HG03066 (cell line): ENCODE results near the gene ADAM8.

Experiments used
- ATAC-seq: cut with Tn5 transposase; IDR thresholded peaks from one replicate; pipeline ENCODE4 v1.9.1; 2021; ENCODE audit warnings: low read depth; ENCODE audit not compliant: unreplicated experiment

ADAM8 gene

DNA sequence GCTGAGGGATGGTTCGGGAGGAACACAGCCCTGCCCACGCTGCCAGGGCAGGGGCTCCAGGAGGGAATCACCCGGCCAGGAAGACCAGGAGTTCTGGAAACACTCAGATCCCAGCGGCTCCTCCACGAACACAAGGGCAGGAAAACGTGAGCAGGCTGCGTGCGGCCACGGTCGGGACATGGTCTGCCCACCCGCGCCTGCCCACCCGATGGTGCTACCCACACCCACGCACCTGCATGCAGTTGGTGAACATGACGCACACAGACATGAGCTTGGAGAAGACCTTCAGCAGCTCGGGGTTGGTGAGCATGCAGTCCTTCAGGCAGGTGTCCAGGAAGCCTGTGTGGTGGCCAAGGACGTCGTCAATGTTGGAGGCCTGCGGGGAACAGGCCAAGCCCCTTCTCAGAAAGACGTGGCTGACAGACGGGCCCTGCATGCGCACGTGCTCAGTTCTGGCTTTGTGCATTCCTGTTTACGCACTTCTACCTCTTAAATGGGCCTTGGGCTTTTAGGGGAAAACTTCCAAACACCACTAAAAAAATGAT is 6.2 kb upstream of the ADAM8 start:
- no peak for ATAC-seq

DNA sequence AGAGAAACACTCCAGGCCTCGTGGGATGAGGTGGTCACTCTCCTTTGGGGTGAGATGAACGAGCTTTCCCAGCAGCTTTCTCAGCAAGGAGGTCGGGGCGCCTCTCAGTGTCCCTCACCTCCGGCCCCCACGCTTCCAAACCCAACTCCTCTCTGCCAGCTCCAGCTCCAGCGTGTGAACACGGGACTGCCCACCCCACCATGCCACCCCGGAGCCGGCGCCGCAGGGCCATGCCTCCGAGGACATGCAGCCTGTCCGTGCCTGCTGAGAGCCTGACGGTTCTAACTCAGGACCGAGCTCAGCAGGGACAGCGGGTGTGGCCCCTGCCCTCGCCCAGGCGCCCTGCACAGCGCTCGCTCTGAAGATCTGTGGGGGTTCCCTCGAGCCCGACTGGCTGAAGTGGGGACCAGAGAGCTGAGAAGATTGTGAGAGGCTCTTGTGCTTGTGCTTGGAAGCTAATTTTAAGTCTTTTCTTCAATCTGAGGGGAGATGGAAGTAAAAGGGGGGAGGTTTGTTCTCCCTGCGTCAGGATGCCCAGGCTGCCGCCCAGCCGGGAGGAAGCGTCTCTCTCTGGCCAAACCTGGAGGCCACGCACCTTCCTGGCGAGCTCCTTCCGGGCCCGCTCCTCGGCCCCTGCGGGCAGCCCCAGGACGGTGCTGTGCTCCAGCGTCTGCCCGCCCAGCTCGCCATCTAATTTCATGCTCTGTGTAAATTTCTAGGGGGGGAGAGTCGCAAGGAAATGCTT is 5.1 kb upstream of the ADAM8 start:
- no peak for ATAC-seq

DNA sequence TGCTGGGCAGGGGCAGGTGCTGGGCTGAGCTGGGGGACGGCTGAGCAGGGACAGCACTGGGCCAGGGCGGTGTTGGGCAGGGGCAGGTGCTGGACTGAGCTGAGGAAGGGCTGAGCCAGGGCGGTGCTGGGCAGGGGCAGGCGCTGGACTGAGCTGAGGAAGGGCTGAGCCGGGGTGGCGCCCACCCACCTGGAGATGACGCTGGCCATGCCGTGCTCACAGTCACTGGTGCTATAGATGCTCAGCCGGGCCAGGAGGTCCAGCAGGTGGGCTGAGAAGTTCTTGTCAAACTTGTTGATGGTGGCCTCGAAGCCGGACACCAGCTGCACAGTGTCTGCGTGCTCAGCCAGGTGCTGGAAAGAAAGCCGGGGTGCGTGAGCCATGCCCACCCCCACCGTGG is 4.4 kb upstream of the ADAM8 start:
- no peak for ATAC-seq

DNA sequence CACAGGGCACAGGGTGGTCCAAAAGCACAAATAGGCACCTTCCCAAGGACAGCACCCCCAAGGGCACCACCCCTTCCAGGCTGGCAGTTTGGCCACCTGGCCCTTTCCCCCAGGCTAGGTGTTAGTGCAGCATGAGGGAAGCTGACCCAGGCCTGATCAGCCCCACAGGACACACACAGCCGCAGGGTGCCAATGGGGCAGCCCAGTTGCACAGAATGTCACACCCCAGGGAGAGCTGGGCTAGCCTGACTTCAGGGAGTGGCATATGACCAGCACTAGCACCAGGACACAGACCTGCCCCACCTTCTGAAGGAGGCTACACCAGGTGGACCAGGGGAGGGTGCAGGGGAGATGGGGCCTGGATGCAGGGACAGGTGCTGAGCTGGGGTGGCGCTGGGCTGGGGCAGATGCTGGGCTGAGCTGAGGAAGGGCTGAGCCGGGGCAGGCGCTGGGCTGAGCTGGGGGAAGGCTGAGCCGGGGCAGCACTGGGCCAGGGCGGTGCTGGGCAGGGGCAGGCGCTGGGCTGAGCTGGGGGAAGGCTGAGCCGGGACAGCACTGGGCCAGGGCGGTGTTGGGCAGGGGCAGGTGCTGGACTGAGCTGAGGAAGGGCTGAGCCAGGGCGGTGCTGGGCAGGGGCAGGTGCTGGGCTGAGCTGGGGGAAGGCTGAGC is 3.9 kb upstream of the ADAM8 start:
- no peak for ATAC-seq

DNA sequence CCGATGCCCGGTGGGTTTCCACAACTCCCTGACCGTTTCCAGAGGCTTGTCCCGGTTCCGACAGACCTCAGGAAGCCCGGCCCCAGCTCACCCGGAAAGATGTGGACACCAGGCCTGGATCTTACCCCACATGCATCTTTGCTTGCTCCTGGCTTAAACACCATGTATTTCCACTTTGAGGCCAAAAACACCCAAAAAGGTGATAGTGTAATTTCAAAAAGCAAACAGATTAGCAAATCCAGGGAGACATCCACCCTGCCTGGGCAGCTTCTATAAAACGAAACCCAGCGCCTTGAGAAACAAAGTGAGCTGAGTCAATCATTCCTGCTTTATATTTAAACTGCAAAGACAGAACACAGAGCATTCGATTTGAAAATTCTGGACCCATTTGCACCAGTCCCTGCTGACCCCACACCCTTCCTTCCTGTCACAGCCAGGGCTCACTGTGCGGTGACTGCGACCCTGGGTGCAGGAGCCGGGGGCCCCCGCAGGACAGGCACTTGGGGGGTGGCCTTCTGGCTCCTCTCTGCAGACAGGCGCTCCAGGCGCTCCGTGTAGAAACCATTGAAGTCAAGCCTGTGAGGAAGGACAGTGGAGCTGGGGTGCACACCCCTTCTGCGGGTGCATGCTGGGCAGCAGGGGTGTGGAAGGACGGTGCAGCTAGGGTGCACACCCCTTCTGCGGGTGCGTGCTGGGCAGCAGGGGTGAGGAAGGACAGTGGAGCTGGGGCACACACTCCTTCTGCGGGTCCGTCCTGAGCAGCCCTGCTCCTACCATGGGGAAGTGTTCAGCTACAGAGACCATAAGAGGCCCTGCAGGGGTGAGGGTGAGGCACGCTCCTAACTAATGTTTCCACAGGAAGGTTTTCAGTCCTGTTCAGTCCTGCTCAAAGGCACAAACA is 2.9 kb upstream of the ADAM8 start:
- ATAC-seq = no peak

DNA sequence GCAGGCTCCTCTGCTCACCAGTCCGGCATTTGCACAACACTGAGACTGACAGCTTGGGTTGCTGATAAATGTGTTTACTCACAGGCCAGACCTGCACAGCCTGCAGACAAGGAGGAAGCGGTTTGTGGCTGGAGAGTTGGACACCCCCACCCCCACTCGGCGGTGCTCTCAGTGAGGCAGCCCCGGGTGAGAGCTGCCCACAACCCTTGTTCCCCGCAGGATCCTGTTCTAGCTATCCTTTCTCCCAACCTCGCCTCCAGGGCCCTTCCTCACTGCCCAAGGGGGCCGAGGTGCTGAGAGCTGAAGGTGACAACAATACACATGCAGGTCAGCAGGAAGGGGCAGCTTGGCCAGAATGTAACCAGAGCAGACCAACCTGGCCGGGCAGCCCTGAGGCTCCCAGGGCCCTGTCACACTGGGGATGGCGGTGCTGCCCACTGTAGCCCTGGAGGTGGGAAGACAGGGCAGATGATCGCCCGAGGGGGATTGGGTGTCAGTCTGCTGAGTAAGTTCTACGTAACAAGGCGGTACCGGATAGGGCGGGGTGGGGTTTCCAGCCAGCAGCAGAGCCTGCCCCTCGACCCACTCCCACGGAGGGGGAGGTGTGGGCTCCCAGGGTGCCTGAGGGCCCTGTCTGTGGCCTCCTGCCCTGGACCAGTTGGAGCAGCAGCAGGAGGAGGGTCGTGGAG is 2.1 kb upstream of the ADAM8 start:
- peak; percentile 40 for ATAC-seq

DNA sequence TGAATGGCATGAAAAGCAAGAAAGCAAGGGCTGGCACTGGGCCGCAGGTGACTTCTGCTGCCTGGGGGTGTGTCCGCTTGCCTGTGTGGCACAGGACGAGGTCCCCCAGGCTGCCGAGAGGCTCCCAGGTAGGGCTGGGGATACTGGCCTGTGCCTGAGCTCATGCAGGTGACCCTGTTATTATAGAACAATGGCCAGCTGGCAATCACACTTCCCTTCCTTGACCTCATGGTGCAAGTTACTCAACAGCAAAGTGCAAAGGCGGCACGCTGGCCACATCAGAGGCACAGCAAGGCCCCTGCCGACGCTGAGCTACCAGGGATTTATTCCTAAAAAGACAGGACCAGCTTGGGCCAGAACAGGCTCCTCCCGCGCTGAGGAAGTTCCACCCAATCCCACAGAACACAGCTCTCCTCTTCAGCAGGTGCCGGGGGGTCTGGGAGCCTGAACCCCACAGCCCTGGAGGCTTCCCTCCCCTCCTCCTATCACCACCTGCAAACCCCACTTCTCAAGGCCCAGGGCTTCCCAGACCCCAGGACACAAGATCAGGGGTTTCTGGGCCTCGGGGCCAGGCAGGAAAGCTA is 1.4 kb upstream of the ADAM8 start:
- ATAC-seq = no peak

DNA sequence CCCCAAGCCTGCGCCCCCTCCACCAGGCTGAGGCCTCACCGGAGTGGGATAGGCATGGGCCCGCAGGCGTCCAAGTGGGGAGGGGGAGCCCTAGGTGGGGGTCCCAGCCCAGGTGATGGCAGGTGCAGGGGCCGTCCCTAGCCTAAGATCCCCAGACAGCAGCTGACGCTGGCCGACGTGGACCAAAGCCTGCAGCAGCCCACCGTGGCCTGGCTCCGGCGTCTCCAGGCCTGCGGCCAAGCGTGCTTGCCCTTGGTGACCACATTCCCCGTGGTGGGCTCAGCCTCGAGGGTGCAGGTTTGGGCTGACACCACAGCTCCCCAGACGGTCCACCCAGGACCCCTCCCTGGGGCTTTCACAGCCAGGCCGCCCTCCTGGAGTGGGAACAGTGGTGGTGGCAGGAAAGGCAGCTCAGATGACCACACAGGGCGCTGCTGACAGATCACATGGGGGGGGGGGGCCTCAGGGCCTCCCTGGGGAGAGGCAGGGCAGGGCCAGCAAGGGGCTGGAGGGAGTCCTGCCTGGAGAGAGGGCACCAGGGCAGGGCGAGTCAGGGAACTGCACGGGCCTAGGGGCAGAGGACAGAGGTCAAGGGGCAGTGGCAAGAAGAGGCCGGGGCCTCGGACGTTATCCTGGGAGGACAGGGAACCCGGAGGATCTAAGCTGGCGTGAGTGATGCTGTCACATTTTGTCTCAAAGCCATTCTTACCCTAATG is 767 bp upstream of the ADAM8 start:
- ATAC-seq = no peak

DNA sequence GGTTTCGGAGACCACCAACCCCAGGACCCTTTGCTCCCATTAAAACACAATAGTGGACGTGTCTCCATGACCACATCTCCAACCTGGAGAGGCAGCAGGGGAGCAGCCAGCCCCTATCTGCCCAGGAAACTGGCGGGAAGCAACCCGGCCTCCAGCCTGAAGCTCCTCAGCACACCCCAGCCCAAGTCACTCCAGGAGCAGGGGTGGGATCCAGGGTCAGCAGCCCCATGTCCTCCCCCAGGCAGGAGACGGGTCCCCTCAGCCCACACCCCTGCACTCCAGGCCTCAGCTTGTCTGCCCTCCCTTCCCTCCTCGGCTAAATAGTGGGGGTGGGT is 601 bp downstream of the ADAM8 start:
- ATAC-seq = no peak

DNA sequence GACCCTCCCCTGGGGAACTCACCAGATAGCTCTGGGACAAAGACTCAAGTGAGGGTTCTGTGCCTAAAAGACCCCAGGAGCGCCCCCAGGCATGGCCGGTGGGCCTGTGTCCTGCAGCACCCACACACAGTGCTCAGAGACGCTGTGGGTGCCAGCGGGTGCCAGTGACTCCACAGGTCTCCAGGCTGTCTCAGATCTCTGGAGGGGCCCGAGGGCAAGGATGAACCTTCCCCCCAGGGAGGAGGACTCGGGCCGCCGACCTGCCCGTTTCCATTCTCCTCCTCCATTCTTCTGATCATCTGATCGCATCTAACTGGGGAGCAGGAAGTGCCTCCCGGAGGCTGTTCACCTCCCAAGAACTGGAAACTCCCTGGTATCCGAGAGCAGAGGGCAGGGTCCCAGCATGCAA is 980 bp downstream of the ADAM8 start:
- peak; percentile 32 for ATAC-seq

DNA sequence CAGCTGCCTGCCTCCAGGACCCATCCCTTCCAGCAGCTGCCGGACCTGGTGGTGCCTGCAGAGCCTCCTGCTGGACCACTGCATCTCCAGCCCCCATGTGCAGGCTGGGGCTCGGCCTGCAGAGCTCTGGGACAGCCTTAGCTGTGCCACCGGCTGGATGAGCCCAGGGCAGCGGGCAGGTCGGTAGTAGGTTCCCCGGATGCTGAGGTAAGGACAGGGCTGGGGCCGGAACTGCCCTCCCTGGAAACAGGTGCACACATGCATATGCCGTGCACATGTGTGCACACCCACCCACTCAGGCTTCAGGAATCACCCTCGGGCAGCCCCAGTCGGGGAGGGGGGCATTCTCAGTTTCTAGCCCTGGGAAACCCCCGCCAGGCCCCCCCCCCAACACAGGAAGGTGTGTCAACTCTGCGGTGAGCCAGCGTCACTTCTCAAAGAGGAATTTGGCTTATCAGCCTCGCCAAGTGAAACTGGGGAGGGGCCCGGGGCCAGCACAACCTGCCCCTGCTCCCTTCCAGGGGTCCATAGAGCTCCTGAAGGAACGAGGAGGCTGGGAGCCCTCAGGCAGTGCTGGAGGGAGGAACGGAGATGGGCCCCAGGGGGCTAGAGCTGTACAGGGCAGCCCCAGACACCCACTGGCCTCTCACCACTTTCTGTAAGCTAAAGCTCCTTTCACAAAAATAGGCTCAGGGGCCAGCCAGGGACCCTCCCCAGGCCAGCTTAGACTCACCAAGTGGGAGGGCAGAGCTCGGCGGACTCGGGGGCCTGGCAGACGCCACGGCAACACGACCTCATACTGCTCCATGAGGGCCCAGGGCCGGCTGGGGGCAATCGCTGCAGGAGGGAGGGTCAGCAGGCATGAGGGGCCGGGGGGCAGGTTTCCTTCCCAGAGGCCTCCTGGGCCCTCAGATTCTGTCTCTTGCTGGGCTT is 1.7 kb downstream of the ADAM8 start:
- peak; percentile 46 for ATAC-seq

DNA sequence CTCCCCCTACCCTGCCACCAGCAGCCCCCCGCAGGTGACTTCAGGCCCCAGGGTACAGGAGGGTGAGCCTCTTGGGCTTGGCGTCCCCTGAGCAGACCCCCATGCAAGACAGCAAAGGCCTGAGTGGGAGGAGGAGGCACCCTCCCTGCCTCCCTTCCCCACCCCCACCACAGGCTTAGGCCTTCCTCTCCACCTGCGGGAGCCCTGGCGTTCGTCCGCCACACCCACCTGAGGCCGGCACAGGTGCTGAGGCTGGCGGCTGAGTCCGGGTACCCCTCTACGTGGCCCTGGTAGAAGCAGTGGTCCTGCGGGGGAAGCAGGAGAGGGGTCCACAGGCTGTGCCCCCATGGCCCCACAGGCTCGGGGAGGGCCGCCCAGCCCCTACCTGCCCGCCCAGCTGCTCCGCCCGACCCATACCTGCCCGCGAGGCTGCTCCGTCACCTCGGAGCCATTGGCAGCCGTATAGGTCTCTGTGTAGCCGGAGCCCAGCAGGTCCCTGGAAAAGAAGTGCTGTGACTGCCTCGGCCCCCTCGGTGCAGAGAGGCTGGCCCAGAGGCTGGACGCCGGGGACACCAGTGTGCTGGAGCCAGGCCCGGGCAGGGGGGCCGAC is 3.0 kb downstream of the ADAM8 start:
- no peak for ATAC-seq

DNA sequence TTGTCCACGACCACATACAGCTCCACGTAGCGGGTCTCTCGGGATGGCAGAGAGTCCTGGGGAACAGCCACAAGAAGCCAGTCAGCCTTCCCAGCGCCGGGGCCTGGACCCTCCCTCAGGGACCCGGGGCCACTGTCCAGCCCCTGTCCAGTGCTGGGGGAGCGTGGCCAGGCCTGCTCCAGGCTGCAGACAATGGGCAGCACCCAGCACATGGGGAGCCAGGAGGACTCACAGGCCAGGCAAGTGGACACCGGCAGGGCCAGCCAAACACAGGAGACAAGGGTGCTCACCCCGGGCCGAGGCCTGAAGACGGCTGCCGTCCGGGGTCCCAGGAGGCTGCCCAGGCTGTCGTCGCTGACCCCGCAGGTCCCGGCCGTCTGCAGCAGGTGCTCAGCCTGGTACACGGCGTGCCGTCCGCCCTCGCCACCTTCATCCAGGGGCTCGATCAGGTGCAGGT is 3.7 kb downstream of the ADAM8 start:
- ATAC-seq = no peak

DNA sequence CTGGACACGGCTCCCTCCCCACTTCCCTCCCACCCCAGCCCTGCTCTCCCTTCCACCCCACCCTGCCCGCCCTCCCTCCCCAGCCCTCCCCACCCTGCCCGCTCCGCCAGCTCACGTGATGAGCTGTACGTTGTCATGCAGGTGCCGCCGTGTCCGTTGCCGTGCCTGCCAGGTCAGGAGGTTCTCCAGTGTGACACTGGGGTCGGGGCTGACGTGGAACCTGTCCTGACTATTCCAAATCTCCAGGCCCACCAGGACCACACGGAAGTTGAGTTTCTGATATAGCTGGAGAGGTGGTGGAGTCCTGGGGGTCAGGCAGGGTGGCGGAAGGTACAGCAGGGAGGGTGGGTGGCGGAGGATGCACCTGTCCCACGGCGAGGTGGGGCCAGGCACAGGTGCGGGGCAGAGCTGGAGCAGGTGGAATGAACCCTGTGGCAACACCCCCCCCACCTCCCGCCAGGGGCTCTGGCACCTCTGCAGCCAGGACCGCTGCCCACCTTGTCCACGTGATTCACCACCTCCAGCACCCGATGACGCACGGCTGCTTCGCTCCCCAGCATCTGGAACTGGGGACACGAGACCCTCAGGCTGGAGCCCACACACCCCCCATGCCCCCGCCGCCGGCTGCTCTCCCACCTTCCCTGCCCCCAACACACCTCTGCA is 4.2 kb downstream of the ADAM8 start:
- no peak for ATAC-seq

DNA sequence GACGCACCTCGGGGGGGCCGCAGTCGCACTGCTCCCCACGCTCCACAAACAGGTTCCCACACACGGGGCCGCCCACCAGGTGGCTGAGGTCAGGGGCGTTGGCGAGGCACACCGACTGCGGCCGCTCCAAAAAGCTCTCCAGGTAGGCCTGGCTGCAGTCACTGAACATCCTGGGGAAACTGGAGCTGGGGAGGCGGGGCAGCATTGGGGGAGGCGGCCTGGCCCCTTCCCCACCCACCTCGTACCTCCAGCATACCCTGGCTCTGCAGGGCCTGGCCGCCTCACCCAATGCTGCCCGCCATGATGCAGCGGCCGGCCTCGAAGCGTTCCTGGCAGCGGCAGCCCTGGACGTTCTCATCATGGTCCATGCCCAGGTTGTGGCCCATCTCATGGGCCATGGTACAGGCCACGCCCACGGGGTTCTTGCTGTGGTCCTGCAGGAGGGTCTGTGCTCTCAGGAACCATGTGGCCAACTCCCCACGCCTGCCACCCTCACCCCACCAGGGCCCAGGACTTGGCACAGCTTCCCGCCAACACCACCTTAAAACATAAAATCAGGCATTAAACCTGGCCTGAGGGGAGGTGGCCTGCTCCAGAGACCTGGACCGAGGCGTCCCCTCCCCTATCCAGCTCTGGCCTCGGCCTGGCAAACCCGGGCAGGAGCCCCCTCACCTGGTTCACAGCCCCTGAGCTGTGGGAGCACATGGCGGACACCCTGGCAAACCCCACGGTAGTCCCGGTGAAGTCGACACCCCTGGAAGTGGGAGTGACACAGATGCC is 5.0 kb downstream of the ADAM8 start:
- no peak for ATAC-seq

DNA sequence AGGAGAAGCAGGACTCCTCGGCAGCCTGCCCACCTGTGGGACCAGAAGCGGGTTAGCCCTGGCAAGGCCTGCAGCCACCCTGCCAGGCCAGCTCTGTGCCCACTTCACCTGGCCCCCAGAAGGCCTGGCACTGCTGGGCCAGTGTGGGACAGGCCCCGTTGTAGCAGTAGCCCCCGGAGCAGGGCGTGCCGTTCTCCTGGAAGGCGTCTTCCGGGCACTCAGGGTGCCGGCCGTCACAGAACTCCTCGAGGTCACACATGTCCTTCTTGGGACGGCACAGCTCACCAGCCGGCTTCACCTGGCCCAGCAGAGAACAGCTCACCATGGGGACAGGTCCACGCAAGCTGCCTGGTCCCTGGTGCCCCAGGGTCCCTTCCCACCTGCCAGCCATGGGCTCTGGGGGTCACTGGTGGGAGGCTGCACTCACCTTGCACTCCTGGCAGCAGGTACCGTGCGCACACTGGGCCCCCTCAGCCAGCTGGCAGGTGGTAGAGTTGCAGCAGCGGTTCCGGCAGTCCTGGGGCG is 5.8 kb downstream of the ADAM8 start:
- ATAC-seq = no peak

DNA sequence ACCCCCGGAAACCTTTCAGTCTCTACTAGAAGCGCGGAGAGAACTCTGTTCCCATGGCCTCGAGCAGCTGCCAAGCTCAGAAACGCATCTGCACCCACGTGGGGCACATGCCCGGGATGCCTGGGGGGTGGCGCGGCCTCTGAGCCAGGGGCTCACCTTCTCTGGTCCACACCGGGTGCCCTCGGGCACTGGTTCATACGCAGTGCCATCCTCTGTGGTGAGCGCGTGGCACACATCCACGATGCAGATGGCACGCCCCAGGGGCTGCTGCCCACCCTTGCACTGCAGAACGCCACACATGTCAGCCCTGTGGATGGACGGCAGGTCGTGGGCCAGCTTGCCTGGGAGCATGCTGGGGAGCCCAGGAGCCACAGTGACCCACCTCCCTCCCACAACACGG is 6.5 kb downstream of the ADAM8 start:
- ATAC-seq = no peak
